WI38 (cell line): ENCODE measurements around the gene KCNMB4.

Experiments
- H3K4me3 ChIP-seq: 2 replicates; pipeline ENCODE4 v1.5.1; 2011; ENCODE audit warnings: low read depth, mild to moderate bottlenecking, control low read depth, low read length
- TF ChIP-seq, protein P1 (sequence below): IDR thresholded peaks from 2 replicates; pipeline ENCODE4 v1.5.1; 2012; ENCODE audit warnings: low read depth, mild to moderate bottlenecking, control low read depth, low read length

Gene KCNMB4

DNA sequence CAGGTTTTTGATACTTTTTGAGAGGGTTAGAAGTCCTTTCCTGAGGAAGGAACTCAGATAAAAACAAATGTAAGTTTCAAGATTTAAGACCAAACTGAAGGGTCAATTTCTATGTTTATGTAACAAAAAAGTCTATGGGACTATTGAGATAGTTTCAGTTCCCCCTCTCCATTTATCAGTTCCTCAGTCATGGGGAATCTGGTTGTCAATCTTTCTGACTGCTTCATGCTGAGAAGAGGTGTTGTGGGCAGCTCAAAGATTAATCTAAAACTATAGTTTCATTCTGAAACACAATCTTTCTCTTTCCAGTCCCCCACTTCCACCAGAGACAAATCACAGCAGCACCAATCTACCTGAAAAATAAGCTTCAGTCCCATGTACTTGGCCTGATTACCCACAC, 93.7 kb downstream of the KCNMB4 start:
- TF ChIP-seq, protein P1, sequence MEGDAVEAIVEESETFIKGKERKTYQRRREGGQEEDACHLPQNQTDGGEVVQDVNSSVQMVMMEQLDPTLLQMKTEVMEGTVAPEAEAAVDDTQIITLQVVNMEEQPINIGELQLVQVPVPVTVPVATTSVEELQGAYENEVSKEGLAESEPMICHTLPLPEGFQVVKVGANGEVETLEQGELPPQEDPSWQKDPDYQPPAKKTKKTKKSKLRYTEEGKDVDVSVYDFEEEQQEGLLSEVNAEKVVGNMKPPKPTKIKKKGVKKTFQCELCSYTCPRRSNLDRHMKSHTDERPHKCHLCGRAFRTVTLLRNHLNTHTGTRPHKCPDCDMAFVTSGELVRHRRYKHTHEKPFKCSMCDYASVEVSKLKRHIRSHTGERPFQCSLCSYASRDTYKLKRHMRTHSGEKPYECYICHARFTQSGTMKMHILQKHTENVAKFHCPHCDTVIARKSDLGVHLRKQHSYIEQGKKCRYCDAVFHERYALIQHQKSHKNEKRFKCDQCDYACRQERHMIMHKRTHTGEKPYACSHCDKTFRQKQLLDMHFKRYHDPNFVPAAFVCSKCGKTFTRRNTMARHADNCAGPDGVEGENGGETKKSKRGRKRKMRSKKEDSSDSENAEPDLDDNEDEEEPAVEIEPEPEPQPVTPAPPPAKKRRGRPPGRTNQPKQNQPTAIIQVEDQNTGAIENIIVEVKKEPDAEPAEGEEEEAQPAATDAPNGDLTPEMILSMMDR: no peak
- H3K4me3 ChIP-seq: no peak overlapping the region

GRCh38 chr12:70463997-70464396, 97.9 kb downstream of the KCNMB4 start:
- TF ChIP-seq, protein P1: no peak
- no peak overlapping the region for H3K4me3 ChIP-seq

GRCh38 chr12:70466753-70467152, 100.7 kb downstream of the KCNMB4 start:
- H3K4me3 ChIP-seq: no peak overlapping the region
- TF ChIP-seq, protein P1: no peak

GRCh38 chr12:70467476-70467875, 101.4 kb downstream of the KCNMB4 start:
- TF ChIP-seq, protein P1: no peak
- no peak overlapping the region for H3K4me3 ChIP-seq

DNA sequence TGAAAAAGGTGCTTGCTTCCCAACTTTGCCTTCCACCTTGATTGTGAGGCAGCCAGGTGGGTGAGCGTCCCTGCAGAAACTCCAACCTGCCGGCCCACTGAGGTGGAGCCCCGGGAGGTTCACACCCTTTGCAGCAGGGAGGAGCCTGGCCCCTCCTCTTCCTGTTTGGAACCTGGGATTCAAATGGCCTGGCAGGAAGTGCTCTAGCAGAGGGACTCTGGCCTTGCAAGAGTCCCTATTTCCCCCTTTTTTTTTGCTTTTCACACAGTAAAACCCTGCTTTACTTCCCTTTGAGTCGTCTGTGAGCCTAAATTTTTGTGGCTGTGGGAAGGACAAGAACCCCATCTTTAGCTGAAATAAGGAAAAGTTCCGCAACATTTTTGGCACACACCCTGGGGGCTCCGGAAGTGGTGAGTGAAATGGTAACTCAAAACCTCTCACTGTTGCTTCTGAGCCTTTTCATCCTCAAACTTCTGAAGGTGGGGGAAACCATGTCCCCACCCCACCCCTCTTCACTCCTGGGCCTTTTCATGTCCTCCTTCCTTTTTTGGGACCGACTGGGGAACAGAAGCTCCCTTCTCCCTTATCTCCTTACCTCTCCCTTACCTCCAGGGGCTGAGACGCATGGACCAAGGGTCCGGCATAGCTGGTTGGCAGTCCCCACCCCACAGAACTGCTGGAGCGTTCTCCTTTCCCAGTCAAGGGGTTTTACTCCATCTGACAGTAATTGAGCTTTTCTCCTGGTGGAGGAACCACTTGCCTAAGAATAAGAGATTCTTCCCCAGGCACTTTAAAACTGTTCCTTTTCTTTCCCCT, 102.0 kb downstream of the KCNMB4 start:
- no peak overlapping the region for H3K4me3 ChIP-seq

GRCh38 chr12:70468741-70469140, 102.7 kb downstream of the KCNMB4 start:
- TF ChIP-seq, protein P1: no peak

More for the DNA sequence above, 102.0 kb downstream of the KCNMB4 start:
- TF ChIP-seq, protein P1: no peak

DNA sequence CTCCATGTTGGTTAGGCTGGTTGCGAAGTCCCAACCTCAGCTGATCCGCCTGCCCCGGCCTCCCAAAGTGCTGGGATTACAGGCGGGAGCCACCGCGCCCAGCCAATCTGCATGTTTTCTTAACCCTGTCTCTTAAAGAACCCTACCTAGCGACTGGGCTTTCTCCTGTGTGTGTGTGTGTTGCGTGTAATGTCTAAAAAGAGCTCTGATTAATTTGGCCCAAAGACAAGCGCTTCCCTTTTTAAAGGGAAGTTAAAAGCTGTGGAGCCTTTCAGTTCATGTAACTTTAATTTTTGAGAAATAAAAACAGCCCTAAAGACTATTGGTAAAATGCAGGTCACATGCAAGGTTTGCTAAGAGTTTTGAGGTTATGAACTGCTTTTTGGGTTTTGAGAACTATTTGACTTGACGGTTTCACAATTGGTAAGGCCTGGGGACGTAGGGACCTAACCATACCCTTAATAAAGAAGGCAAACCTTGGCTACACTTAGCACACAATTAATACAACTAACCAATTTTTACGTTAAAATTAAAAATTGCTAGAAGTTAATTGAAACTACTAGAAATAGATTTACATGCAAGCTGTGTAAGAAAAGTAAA, 103.2 kb downstream of the KCNMB4 start:
- H3K4me3 ChIP-seq: no peak overlapping the region
- TF ChIP-seq, protein P1: no peak

More at GRCh38 chr12:70468741-70469140, 102.7 kb downstream of the KCNMB4 start:
- no peak overlapping the region for H3K4me3 ChIP-seq
